Esophagus squamous epithelium (tissue), 5 donors: ENCODE results near the gene KMT2A. TPM values are rescaled to one million over a fixed set of nuclear protein-coding genes. Genes with fewer than 3 reads are reported as not detected.
A peak's percentile ranks its signal among the peaks of the same experiment; 100 is the strongest.

Source experiments
- DNase-seq: peaks from one replicate; lab custom pipeline; 2025; lab: John Stamatoyannopoulos, UW
- H3K27ac ChIP-seq, 4 donors: fragments of 200-600 bp; sonication (generic); one replicate each; pipeline ENCODE4 v1.5.1; 2016 to 2019; ENCODE audit warnings: mild to moderate bottlenecking in 1 of 4
- H3K27me3 ChIP-seq, 4 donors: fragments of 200-600 bp; sonication (generic); 1 replicate in 3 of 4; 2 replicates in 1 of 4; pipeline versions ENCODE4 v1.5.1 to v1.6.0; 2017 to 2021; ENCODE audit warnings: antibody characterized with exemption in 1 of 4
- H3K36me3 ChIP-seq, 3 donors: fragments of 200-600 bp; sonication (generic); one replicate each; pipeline ENCODE4 v1.5.1; 2016 to 2019
- H3K4me1 ChIP-seq, 3 donors: fragments of 200-600 bp; sonication (generic); one replicate each; pipeline ENCODE4 v1.5.1; 2017 to 2019
- H3K4me3 ChIP-seq, 4 donors: fragments of 200-600 bp; sonication (generic); 1 replicate in 3 of 4; 2 replicates in 1 of 4; pipeline ENCODE4 v1.5.1; 2016 to 2019; ENCODE audit warnings: mild to moderate bottlenecking in 2 of 4, moderate library complexity in 1 of 4
- H3K9me3 ChIP-seq, 3 donors: fragments of 200-600 bp; sonication (generic); one replicate each; pipeline ENCODE4 v1.5.1; 2016 to 2019
- POLR2A ChIP-seq, 4 donors: fragments of 450-650 bp; IDR thresholded peaks; one replicate each; pipeline ENCODE4 v1.6.1; 2017; ENCODE audit warnings: antibody characterized with exemption in 4 of 4, mild to moderate bottlenecking in 4 of 4, moderate library complexity in 3 of 4
- WGBS, 2 donors: methylation state at CpG; one replicate each; pipeline ENCODE4 v1.1.5; 2018; 5-methylcytosine and 5-hydroxymethylcytosine counted together
- intact Hi-C: fragments of 100-400 bp; cut with DNase I; formaldehyde crosslinking; loops from one replicate; pipeline ENCODE4 v1.15.0; 2022
- total RNA-seq, 4 donors: library from RNA; depleted of rRNA; stranded (reverse); fragments of >200 nt; gene quantifications; one replicate each; pipeline ENCODE4 v1.1.0, GENCODE V29; 2016
- TF ChIP-seq, protein P1 (sequence below), 6 experiments: fragments of 450-650 bp in 4 of 6; fragments of 200-600 bp in 2 of 6; sonication (generic) in 2 of 6; IDR thresholded peaks; one replicate each; pipeline ENCODE4 v1.5.1; 2016 to 2019; ENCODE audit warnings: antibody characterized with exemption in 6 of 6, mild to moderate bottlenecking in 4 of 6, moderate library complexity in 4 of 6
- donor health status: DM: yes; HTN: yes; CAD: no.

Gene KMT2A
- total RNA-seq, 4 donors from 2014 or later = 22.0 to 54.0 (median 29.0) TPM

DNA sequence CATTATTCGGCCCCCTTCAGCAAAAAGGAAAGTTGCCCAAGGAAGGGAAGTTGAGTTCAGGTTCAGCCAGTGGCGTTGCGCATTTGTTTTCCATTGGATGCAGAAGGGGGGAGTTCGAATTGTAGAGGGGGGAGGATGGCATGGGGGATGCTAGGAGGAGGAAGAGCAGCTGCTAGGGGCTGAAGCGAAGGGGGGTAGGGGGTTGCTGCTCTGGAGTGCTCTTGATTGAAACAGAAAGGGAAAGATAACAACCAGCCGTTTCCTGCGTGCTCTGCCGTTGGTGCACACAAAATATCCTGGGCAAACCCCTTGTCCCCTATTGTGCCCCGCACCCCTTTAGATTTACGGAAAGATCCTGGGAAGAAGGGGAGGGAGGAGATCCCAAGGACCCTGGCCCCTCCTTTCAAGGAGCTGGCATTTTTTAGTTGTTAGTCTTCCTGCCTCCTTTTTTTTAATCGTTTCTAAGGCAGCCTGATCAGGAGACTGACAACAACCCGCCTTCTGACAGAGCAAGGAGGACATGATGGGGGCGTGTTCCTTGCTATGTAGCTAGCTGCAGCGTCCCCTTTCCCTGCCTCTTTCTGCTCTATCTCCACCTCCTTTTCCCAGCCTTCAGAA is 2.1 kb downstream of the KMT2A start:
- WGBS, 2 donors = 0 to 1% methylated on average over 11 to 14 of the region's 14 CpGs
- peak overlapping the region; percentile 92 to 97 (median 94) for H3K27ac ChIP-seq
- H3K4me3 ChIP-seq = peak overlapping the region; percentile 90 to 97 (median 94)
- peaks cover 34 to 86% (median 49%) of the 10 kb centered on the region in 3 donors for H3K4me1 ChIP-seq
- H3K36me3 ChIP-seq = no peaks in the 10 kb centered on the region
- H3K9me3 ChIP-seq = no peaks in the 10 kb centered on the region
- intact Hi-C loops = no loop called here
- no peaks in the 10 kb centered on the region for H3K27me3 ChIP-seq
- DNase-seq = no peak
- TF ChIP-seq POLR2A (IDR thresholded peaks at IDR 0.05) = peak in 1 of 4 donors; percentile 9
- TF ChIP-seq, protein P1, sequence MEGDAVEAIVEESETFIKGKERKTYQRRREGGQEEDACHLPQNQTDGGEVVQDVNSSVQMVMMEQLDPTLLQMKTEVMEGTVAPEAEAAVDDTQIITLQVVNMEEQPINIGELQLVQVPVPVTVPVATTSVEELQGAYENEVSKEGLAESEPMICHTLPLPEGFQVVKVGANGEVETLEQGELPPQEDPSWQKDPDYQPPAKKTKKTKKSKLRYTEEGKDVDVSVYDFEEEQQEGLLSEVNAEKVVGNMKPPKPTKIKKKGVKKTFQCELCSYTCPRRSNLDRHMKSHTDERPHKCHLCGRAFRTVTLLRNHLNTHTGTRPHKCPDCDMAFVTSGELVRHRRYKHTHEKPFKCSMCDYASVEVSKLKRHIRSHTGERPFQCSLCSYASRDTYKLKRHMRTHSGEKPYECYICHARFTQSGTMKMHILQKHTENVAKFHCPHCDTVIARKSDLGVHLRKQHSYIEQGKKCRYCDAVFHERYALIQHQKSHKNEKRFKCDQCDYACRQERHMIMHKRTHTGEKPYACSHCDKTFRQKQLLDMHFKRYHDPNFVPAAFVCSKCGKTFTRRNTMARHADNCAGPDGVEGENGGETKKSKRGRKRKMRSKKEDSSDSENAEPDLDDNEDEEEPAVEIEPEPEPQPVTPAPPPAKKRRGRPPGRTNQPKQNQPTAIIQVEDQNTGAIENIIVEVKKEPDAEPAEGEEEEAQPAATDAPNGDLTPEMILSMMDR (IDR thresholded peaks at IDR 0.05) = no peak

- H3K9me3 ChIP-seq = no peaks in the 10 kb centered on the region
- no peaks in the 10 kb centered on the region for H3K27me3 ChIP-seq
- no peak for TF ChIP-seq POLR2A (IDR thresholded peaks at IDR 0.05)
- TF ChIP-seq, protein P1 (IDR thresholded peaks at IDR 0.05) = no peak
- no peak overlapping the region for H3K27ac ChIP-seq
- H3K36me3 ChIP-seq = no peaks in the 10 kb centered on the region
- intact Hi-C loops = no loop called here
- H3K4me1 ChIP-seq = peaks cover 26 to 89% (median 43%) of the 10 kb centered on the region in 3 donors
- no peak overlapping the region for H3K4me3 ChIP-seq
- no peak for DNase-seq
Measured at GRCh38 chr11:118439646-118440045, 3.4 kb downstream of the KMT2A start.

DNA sequence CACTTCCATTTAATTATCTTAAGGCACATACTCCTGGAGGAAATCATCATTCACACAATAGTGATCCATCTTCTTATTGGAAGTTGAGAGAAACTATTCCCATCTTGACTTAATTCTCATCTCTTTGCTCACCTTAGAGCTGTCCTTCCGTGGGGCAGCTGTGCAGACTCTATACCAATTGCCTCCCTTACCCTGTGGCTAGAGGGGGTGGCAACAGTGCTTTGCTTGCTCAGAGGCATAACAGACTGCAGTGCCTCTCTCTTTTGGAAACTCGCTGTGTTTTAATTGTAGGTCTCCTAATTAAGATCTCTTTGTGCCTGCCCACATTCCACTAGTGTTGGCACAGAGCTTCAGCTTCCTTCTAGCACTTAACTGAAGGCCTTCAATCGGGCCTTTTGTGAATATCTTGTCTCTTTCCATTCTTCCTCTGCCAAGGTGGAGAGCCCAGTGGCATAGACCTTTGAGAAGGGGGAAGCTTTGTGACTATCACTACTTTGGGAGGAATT is 5.5 kb downstream of the KMT2A start:
- Histone ChIP-seq H3K4me1 (peaks cover 24 to 84% (median 39%) of the 10 kb centered on the region in 3 donors), H3K36me3 (peaks cover 0 to 4% (median 0%) of the 10 kb centered on the region in 3 donors), H3K27ac (no peak overlapping the region), H3K4me3 (no peak overlapping the region), H3K27me3 (no peaks in the 10 kb centered on the region), H3K9me3 (no peaks in the 10 kb centered on the region)
- WGBS, 2 donors = 39 to 41% methylated on average over 3 of the region's 3 CpGs
- TF ChIP-seq, protein P1 (IDR thresholded peaks at IDR 0.05) = no peak
- TF ChIP-seq POLR2A (IDR thresholded peaks at IDR 0.05) = no peak
- no peak for DNase-seq
- intact Hi-C loops = no loop called here

DNA sequence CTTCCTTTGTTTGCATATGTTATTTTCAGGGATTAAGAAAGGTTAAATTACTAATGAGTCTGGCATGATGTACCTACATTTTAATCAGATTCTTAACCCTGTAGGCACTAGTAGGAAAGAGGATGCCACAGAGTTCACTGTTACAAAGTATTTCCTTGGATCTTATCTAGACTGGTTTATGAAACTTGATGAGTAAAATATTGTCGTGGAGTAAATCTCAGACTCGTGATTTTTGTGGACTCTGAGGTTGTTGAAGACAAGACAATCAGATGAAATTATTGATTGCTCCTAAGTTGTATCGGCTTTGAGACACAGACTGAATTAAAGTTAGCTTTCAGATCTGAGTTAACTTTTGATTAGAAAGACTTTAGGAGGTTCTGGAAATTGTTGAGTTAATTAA is 6.0 kb downstream of the KMT2A start:
- H3K4me3 ChIP-seq = no peak overlapping the region
- H3K9me3 ChIP-seq = no peaks in the 10 kb centered on the region
- intact Hi-C loops = no loop called here
- no peaks in the 10 kb centered on the region for H3K27me3 ChIP-seq
- 55 to 63% methylated on average over 3 of the region's 3 CpGs for WGBS, 2 donors
- H3K4me1 ChIP-seq = peaks cover 24 to 79% (median 34%) of the 10 kb centered on the region in 3 donors
- peaks cover 0 to 4% (median 0%) of the 10 kb centered on the region in 3 donors for H3K36me3 ChIP-seq
- H3K27ac ChIP-seq = no peak overlapping the region
- TF ChIP-seq, protein P1 (IDR thresholded peaks at IDR 0.05) = no peak
- no peak for TF ChIP-seq POLR2A (IDR thresholded peaks at IDR 0.05)
- no peak for DNase-seq

- intact Hi-C loops = no loop called here
- 61 to 63% methylated on average over 4 of the region's 4 CpGs for WGBS, 2 donors
- peaks cover 24 to 72% (median 26%) of the 10 kb centered on the region in 3 donors for H3K4me1 ChIP-seq
Measured at GRCh38 chr11:118442908-118443589, 6.8 kb downstream of the KMT2A start.

More at GRCh38 chr11:118442908-118443589, 6.8 kb downstream of the KMT2A start:
- Histone ChIP-seq H3K9me3 (no peaks in the 10 kb centered on the region), H3K36me3 (peaks cover 0 to 4% (median 0%) of the 10 kb centered on the region in 3 donors), H3K27ac (no peak overlapping the region), H3K4me3 (no peak overlapping the region), H3K27me3 (no peaks in the 10 kb centered on the region)
- no peak for TF ChIP-seq POLR2A (IDR thresholded peaks at IDR 0.05)
- TF ChIP-seq, protein P1 (IDR thresholded peaks at IDR 0.05) = no peak
- no peak for DNase-seq
